ENCODE results near the gene CACNA1S.

- TF ChIP-seq CREB1 (IDR thresholded peaks at IDR 0.05; ENCODE audit: low read depth): no peak
- no peak for TF ChIP-seq YY1 (IDR thresholded peaks at IDR 0.05; ENCODE audit: low read depth)
- no peak for TF ChIP-seq ZBTB7A (IDR thresholded peaks at IDR 0.05; ENCODE audit: low read depth)
- TF ChIP-seq EP300 (IDR thresholded peaks at IDR 0.05; ENCODE audit: borderline replicate concordance): no peak
- no peak for TF ChIP-seq RAD21 (IDR thresholded peaks at IDR 0.05; ENCODE audit: low read depth)
Observed at GRCh38 chr1:200998323-200998722, 113.9 kb downstream of the CACNA1S start.
